Motor neuron (in vitro differentiated cells): ENCODE measurements around the gene CABLES2. TPM values are rescaled to one million over a fixed set of nuclear protein-coding genes. Genes with fewer than 3 reads are reported as not detected.

Experiments used
- ATAC-seq, 8 experiments: fragments of 200-7000 bp; cut with Tn5 transposase; replicated peaks in 6 of 8; 2 replicates each; pipeline ENCODE4 v1.8.0; 2021; ENCODE audit warnings: mild to moderate bottlenecking in 8 of 8, moderate library complexity in 8 of 8
- H3K27ac ChIP-seq, 2 donors: fragments of 250-450 bp; sonication (Bioruptor Pico); 2 replicates each; pipeline ENCODE4 v1.9.0; 2021; ENCODE audit warnings: antibody characterized with exemption in 2 of 2, mild to moderate bottlenecking in 2 of 2, moderate library complexity in 1 of 2
- H3K4me1 ChIP-seq, 2 donors: fragments of 250-450 bp; sonication (Bioruptor Pico); replicated peaks in 1 of 2; 2 replicates each; pipeline ENCODE4 v1.6.1; 2021; ENCODE audit warnings: antibody characterized with exemption in 2 of 2, mild to moderate bottlenecking in 2 of 2, moderate library complexity in 1 of 2
- H3K4me3 ChIP-seq, 5 donors: fragments of 250-450 bp; sonication (Bioruptor Pico); 2 replicates each; pipeline ENCODE4 v1.9.0; 2021; ENCODE audit warnings: antibody characterized with exemption in 5 of 5, mild to moderate bottlenecking in 5 of 5, moderate library complexity in 4 of 5
- WGBS, 10 experiments: fragments of 450-650 bp; shearing (Covaris generic); methylation state at CpG; one replicate each; pipeline ENCODE4 v1.0.0; 2022; 5-methylcytosine and 5-hydroxymethylcytosine counted together
- in situ Hi-C, 9 experiments: fragments of 400-800 bp; cut with MboI; loops; one replicate each; pipeline ENCODE4 v1.15.0; 2021; ENCODE audit warnings: low sequenced_read_pairs in 9 of 9, low pct_unique_long_range_greater_than_20kb in 2 of 9; ENCODE audit not compliant: unreplicated experiment in 9 of 9
- total RNA-seq, 8 experiments: library from RNA; unstranded; fragments of 300-600 nt; gene quantifications; 2 replicates each; pipeline versions ENCODE4 v1.2.3 to v1.2.4, GENCODE V29; 2022

The CABLES2 gene
- total RNA-seq, 8 experiments from 2014 or later: 1.4 to 9.6 (median 5.7) TPM

DNA sequence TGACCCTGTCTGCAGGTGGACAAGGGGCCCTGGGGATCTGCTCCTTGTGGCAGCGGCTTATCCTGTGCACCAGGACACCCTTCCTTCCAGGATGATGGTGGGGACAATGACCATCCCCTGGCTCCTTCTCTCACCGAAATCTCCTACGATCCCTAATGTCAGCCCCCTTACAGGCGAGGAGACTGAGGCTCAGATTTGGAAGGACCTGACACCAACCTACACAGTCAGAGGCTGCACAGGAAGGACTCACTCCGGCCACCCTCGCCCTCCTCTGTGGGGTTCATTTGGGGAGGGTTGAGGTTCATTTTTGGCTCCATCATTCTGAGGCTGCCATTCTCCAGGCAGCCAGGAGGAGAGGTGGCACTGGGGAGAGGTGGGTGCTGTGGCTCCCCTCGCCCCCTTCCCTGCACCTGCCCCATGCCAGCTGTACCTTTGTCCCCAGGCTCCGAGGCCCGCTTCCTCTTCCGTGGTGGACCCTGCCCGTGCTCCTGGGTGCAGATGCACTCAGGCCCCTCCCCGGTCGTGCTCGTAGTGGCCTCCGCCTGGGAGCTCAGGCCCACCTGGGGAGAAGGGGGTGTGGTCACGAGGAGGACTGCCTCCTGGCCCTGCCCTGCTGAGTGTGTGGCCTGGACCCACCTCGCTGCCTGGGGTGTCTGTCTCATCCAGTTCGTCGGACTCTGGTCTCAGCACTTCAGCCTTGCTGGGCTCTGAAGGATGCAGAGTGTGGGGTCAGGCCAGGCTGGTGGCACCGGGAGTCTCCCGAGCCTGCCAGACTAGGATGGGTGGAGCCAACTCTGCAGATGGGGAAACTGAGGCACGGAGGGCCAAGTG is 5.3 kb upstream of the CABLES2 start:
- H3K27ac ChIP-seq: no peak overlapping the region
- peaks cover 8 to 17% of the 10 kb centered on the region in 2 donors for H3K4me1 ChIP-seq
- in situ Hi-C loops: loop anchor here in 3 of 9 experiments (10.0 to 25.0 kb wide), 2 partner anchors 200 to 202 kb away; no protein-coding TSS in a partner anchor
- H3K4me3 ChIP-seq: no peak overlapping the region
- 30 to 93% (median 78%) methylated on average over 2 to 8 of the region's 22 CpGs; no CpG with 5 or more reads in 2 of the 10 experiments for WGBS, 10 experiments
- ATAC-seq: no peak

DNA sequence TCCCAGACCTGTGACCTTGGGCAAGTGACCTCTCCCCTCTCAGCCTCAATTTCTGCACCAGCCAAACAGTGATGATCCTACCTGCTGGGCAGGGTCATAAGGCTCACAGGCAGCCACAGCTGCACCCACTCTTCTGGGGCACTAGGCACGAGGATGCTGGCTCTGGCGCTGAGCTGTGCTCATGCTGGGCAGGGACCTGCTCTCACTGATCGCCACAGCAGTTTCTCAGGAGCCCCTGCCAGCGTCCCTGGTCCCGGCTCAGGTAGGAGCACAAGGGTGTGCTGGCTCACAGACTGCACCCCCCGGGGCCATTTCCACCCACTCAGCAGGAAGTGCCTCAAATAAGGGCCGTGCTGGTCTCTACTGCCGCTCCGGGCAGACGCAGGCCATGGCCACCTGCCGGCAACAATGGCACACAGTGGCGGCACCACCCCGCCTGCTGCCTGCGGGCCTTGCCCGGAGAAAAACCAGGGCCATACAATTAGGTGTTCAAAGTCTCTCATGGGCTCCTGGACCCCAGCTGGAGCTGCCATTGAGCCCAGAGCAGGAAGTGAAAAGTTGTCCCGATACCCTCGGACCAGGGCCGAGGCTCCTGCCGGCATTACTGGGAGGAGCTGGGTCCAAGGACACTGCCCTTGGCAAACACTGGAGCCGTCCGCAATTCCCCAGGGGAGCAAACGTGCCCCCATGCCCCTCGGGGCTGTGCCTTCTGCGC is 4.6 kb upstream of the CABLES2 start:
- Histone ChIP-seq H3K4me3 (no peak overlapping the region), H3K4me1 (peaks cover 8 to 18% of the 10 kb centered on the region in 2 donors), H3K27ac (no peak overlapping the region)
- 0 to 100% (median 84%) methylated on average over 1 to 8 of the region's 24 CpGs; no CpG with 5 or more reads in 4 of the 10 experiments for WGBS, 10 experiments
- in situ Hi-C loops: loop anchor here in 3 of 9 experiments (10.0 to 25.0 kb wide), 2 partner anchors 201 to 203 kb away; no protein-coding TSS in a partner anchor
- ATAC-seq: no peak

DNA sequence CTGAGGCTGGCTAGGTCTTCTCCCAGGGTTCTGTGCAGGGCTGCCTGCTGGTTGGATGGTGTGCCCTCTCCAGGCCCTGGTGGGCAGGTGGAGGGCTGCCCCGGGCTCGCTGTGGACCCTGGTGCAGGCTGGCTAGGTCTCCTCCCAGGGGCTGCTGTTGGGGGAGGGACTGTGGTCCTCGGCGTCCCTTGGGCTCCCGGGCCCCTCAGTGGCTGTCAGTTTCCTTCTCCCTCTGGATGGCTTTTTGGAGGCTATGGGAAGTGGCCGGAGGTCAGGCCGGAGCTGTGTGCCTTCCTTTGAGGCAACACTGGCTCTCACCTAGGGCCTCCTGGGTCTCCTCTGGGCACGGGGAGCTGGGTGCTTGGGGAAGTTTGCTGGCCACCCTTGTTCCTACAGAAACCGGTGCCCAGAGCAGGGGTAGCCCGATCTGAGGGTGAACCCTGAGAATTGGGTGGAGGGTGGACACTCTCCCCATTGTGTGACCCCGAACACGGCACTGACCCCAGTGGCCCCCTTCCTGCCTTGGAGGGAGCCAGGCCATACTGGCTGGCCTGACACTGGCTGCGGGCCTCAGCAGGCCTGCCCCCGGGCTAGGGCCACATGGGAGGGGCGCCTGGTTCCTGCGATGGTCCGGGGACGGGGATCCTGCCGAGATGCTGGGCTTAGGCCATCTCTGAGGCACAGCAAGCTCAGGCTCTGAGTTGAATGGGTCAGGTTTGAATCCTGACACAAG is 3.8 kb upstream of the CABLES2 start:
- 0 to 100% (median 58%) methylated on average over 1 to 7 of the region's 19 CpGs; no CpG with 5 or more reads in 6 of the 10 experiments for WGBS, 10 experiments
- H3K4me1 ChIP-seq: peaks cover 12 to 17% of the 10 kb centered on the region in 2 donors
- H3K4me3 ChIP-seq: no peak overlapping the region
- no peak for ATAC-seq
- H3K27ac ChIP-seq: no peak overlapping the region
- in situ Hi-C loops: loop anchor here in 3 of 9 experiments (10.0 to 25.0 kb wide), 2 partner anchors 201 to 204 kb away; no protein-coding TSS in a partner anchor

DNA sequence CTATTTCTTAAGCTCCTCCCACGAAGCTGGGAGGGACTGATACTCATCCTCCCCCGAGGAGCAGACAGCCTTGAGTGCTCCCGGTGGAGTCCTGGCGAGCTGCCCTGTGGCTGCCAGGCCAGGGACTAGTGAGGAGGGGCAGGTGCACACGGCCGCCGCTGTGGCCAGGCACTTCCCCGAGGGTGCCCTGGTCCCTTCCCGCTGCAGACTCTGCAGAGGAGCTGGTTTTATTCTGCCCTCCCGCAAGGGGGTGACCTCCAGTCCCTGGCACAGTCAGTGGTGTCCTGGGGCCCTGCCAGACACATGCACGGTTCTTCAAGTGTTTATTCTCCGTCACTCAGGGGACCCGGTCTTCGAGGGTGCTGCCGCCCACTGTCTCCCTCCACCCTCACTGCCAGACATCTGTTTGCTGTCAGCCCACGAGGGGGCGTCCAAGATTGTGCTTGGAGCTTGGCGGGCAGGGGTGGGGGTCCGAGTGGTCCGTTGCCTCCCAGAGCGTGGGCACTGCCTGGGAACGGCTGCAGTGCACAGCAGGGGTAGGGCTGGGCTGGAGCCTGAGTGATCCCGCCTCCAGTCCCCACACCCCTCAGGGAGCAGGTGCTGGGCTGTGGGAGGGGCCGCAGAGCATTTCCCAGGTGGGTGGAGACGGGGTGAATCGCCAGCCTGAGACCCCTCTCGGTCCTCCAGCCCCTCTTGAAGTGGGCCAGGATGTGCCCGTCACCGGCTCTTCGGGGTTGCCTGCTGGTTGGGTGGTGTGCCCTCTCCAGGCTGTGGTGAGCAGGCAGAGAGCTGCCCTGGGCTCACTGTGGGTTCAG is 3.1 kb upstream of the CABLES2 start:
- Histone ChIP-seq H3K27ac (no peak overlapping the region), H3K4me1 (peaks cover 18 to 23% of the 10 kb centered on the region in 2 donors), H3K4me3 (no peak overlapping the region)
- in situ Hi-C loops: loop anchor here in 3 of 9 experiments (10.0 to 25.0 kb wide), 2 partner anchors 202 to 205 kb away; no protein-coding TSS in a partner anchor
- 0 to 31% (median 10%) methylated on average over 2 to 11 of the region's 30 CpGs; no CpG with 5 or more reads in 5 of the 10 experiments for WGBS, 10 experiments
- peak; percentile 2 to 41 (median 34) for ATAC-seq

DNA sequence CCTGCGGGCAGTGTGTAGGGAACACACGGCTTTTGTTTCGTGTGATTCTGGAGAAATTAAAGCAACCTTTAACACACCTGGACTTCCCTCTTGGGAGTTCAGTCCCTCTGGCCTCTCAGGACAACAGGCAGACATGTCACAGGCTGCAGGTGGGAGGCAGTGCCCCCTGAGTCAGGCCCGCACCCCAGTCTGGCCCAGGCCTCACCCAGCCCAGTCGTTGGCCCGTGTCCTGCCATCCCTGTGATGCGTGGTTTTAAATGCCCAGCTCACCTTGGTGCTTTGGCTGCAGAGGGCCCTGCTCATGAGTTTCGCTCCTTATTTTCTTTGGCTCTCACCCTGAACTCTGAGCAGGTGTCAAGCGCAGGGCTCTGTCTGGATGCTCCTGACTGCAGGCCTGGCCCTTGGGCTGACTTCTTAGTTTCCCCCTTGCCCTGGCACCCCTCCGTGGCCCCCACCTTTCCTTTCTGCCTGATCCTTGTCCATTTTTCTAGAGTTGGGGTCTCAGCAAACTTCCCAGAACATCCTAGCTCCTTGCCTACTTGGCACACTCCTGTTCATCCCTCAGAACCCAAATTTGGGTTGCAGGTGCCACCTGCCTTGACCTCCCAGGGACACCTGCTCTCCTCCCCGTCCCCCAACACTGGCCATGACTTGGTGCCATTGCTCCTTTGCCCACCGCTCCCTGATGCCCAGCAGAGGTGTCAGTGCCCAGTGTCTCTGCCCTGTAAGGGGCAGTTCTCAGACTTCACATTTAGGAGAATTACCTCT is 2.2 kb upstream of the CABLES2 start:
- H3K4me3 ChIP-seq: no peak overlapping the region
- H3K27ac ChIP-seq: no peak overlapping the region
- in situ Hi-C loops: loop anchor here in 2 of 9 experiments (25.0 kb wide), 1 partner anchor 203 kb away; no protein-coding TSS in a partner anchor
- 71 to 86% (median 79%) methylated on average over 2 to 8 of the region's 12 CpGs; no CpG with 5 or more reads in 5 of the 10 experiments for WGBS, 10 experiments
- no peak for ATAC-seq
- peaks cover 20 to 23% of the 10 kb centered on the region in 2 donors for H3K4me1 ChIP-seq

DNA sequence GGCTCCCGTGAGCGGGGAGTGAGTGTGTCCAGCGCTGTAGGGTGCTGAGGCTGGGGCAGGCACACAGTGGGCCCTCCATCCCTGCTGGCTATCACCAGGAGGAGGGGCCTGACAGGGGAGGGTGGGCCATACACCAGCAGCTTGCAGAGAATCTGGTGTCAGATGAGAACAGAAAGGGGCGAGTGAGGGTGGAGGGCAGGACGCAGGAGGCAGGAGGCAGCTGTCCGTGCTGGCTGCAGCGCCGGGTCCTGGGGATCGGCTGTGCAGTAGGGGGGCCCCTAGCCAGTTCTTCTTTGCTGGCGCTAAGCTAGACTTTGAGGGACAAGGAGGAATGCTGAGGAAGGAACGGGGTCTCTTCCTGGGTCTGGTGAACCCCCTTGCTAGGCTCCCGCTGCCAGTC is 1.6 kb upstream of the CABLES2 start:
- Histone ChIP-seq H3K27ac (no peak overlapping the region), H3K4me3 (no peak overlapping the region), H3K4me1 (peaks cover 20 to 23% of the 10 kb centered on the region in 2 donors)
- in situ Hi-C loops: loop anchor here in 2 of 9 experiments (25.0 kb wide), 1 partner anchor 204 kb away; no protein-coding TSS in a partner anchor
- ATAC-seq: no peak
- 80 to 82% methylated on average over 4 to 6 of the region's 12 CpGs; no CpG with 5 or more reads in 8 of the 10 experiments for WGBS, 10 experiments

DNA sequence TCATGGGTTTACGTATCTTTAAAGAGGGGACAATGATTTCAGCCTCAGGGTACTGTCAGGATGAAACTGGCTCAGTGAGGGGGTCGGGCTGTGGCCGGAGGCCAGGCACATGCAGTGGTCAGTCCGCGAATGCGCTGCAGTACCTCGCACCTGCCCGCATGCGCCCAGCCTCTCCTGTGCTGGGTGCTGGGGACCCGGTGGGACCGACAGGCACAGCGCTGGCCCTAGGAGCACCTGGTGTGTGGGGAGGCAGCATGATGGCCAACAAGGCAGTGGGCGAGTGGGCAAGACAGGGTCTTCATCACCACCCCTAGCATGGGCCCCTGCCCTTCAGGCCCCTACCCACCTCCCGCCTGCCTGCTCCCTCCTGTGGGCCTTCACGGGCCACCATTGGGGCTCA is 970 bp upstream of the CABLES2 start:
- Histone ChIP-seq H3K4me3 (peak overlapping the region in 1 of 5 donors; percentile 97), H3K27ac (no peak overlapping the region), H3K4me1 (peaks cover 20 to 23% of the 10 kb centered on the region in 2 donors)
- WGBS, 10 experiments: 80 to 96% methylated on average over 2 to 5 of the region's 15 CpGs; no CpG with 5 or more reads in 8 of the 10 experiments
- in situ Hi-C loops: loop anchor here in 2 of 9 experiments (25.0 kb wide), 1 partner anchor 204 kb away; no protein-coding TSS in a partner anchor
- no peak for ATAC-seq

DNA sequence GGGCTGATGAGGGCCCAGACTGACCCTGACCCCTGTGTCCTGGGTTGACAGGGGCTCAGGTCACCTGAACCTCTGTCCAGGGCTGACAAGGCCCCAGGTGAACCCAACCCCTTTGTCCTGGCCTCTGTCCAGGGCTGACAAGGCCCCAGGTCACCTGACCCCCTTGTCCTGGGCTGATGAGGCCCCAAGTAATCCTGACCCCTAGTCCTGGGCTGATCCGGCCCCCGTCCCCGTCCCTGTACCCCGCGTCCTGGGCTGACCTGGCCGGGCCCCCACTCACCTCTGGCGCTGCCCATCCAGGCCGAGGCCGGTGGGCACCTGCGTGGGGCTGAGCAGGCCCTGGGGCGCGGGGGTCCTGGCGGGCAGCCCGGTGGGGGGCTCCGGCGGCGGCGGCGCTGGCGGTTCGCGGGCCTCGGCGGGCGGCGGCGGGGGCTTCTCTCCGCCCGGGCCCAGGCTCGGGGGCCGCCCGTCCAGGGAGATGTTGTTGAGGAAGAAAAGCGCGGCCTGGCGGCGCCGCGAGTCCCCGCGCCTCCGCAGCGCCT is 379 bp downstream of the CABLES2 start:
- Histone ChIP-seq H3K27ac (peak overlapping the region; percentile 21 to 47), H3K4me1 (peaks cover 20 to 23% of the 10 kb centered on the region in 2 donors), H3K4me3 (peak overlapping the region; percentile 67 to 97 (median 74))
- in situ Hi-C loops: loop anchor here in 2 of 9 experiments (25.0 kb wide), 1 partner anchor 206 kb away; no protein-coding TSS in a partner anchor
- ATAC-seq: peak in 6 of 8 experiments; percentile 0 to 3 (median 1)
- WGBS, 10 experiments: no CpG with 5 or more reads among the region's 42 CpGs

DNA sequence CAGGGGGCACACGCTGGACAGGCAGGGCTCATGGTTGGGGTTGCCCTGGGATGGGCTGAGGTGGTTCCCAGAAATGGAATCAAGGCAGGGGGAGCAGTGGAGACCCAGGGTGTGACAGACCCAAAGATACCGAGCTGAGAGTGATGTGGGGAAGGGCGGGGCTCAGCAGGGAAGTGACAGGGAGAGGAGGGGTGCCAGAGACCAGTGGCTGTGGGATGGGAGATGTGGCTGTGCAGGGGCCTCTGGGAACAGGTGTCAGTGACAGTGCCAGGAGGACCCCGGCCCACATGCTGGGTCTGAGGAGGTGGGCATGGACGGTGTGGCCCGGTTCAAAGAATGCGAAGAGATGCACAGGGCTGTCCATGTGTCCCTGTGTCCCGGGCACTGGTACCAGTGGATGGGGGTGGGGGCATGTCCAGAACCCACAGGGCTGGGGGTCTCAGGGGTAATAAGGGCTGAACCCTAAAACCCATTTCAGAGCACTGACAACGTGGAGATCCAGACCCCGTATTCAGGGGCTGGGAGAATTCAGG is 1.0 kb downstream of the CABLES2 start:
- peaks cover 20 to 23% of the 10 kb centered on the region in 2 donors for H3K4me1 ChIP-seq
- no peak overlapping the region for H3K27ac ChIP-seq
- WGBS, 10 experiments: no CpG with 5 or more reads among the region's 10 CpGs
- in situ Hi-C loops: loop anchor here in 2 of 9 experiments (25.0 kb wide), 1 partner anchor 206 kb away; no protein-coding TSS in a partner anchor
- no peak for ATAC-seq
- H3K4me3 ChIP-seq: peak overlapping the region; percentile 67 to 97 (median 74)

DNA sequence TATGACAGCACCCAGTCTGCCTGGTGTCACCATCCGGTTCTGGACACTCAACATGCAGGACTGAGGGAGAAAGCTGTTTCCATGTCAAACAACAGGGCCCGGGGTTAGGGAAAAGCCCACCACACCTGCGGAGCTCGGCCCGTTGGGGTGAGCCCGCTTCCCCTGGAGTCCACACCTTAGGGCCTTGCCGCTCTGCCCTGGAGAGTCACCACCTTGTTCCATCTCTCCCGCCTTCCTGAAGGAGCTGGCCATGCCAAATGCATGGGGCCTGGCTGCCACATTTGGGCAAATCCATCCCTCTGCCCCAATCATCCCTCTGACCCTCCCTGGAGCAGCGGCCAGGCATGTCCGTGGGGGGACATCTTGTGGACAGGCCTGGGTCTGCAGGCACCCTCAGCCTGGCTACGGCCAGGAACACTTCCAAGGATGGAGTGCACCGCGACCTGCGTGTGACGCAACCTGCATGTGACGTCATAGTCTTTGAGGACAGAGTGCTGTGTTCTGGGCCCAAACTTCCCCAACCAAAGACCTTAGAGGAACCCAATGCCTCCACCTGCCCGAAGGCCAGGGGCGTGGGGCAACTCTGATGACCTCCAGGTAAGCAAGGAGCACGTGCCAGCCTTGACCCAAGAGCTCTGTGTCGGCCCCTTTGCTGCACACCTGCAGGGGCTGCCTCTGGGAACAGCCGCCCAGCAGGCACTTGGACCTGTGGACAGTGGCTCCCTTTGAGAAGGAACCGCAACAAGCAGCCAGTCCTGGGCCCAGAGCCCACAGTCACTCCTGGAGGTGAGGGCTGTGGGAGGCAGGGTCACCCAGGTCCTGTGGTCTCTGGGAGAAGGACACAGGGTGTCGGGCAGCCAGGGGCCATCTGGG is 1.7 kb downstream of the CABLES2 start:
- 37 to 93% (median 71%) methylated on average over 1 to 9 of the region's 23 CpGs; no CpG with 5 or more reads in 4 of the 10 experiments for WGBS, 10 experiments
- Histone ChIP-seq H3K4me3 (peak overlapping the region in 3 of 5 donors; percentile 67 to 97 (median 94)), H3K4me1 (peaks cover 16 to 19% of the 10 kb centered on the region in 2 donors), H3K27ac (no peak overlapping the region)
- peak in 6 of 8 experiments; percentile 13 to 33 (median 18) for ATAC-seq
- in situ Hi-C loops: loop anchor here in 2 of 9 experiments (25.0 kb wide), 1 partner anchor 207 kb away; no protein-coding TSS in a partner anchor
